H9 (cell line): ENCODE measurements around the gene DNAJC18. TPM values are rescaled to one million over a fixed set of nuclear protein-coding genes. Genes with fewer than 3 reads are reported as not detected.

Source experiments
- DNase-seq: peaks from one replicate; pipeline ENCODE4 v3.0.0-alpha.2; 2017
- H2AFZ ChIP-seq: one replicate; pipeline ENCODE4 v1.6.1; 2013; ENCODE audit warnings: mild to moderate bottlenecking, low read length, control low read depth, moderate library complexity
- H2AK5ac ChIP-seq: 2 replicates; pipeline ENCODE4 v1.6.1; 2013; ENCODE audit warnings: low read length, control low read depth, mixed read lengths; ENCODE audit not compliant: insufficient read length
- H2BK120ac ChIP-seq: one replicate; pipeline ENCODE4 v1.6.1; 2013; ENCODE audit warnings: low read depth, mild to moderate bottlenecking, low read length, control low read depth, inconsistent platforms; ENCODE audit not compliant: poor library complexity, severe bottlenecking
- H2BK12ac ChIP-seq: 2 replicates; pipeline ENCODE4 v1.6.1; 2013; ENCODE audit warnings: low read length, control low read depth, mixed read lengths, low read depth; ENCODE audit not compliant: insufficient read length
- H2BK15ac ChIP-seq: 2 replicates; pipeline ENCODE4 v1.6.1; 2013; ENCODE audit warnings: low read depth, low read length, control low read depth
- H2BK20ac ChIP-seq: one replicate; pipeline ENCODE4 v1.6.1; 2013; ENCODE audit warnings: low read depth, mild to moderate bottlenecking, low read length, control low read depth, inconsistent platforms; ENCODE audit not compliant: poor library complexity, severe bottlenecking
- H2BK5ac ChIP-seq: 2 replicates; pipeline ENCODE4 v1.6.1; 2013; ENCODE audit warnings: low read length, control low read depth, mixed read lengths; ENCODE audit not compliant: insufficient read length
- H3K14ac ChIP-seq: 2 replicates; pipeline ENCODE4 v1.6.1; 2013; ENCODE audit warnings: low read length, control low read depth; ENCODE audit not compliant: insufficient read depth
- H3K18ac ChIP-seq: 2 replicates; pipeline ENCODE4 v1.6.1; 2013; ENCODE audit warnings: low read depth, mild to moderate bottlenecking, mixed read lengths, low read length, control low read depth; ENCODE audit not compliant: insufficient read length
- H3K23ac ChIP-seq: 2 replicates; pipeline ENCODE4 v1.6.1; 2013; ENCODE audit warnings: low read length, control low read depth, mixed read lengths, low read depth; ENCODE audit not compliant: insufficient read length
- H3K23me2 ChIP-seq: 2 replicates; pipeline ENCODE4 v1.6.1; 2013; ENCODE audit warnings: low read depth, mild to moderate bottlenecking, mixed read lengths, low read length, control low read depth; ENCODE audit not compliant: insufficient read length, poor library complexity, severe bottlenecking
- H3K27ac ChIP-seq: 2 replicates; pipeline ENCODE4 v1.5.1; 2013; ENCODE audit warnings: low read length, control low read depth, mixed read lengths, low read depth; ENCODE audit not compliant: insufficient read length
- H3K27me3 ChIP-seq: 2 replicates; pipeline ENCODE4 v1.6.1; 2013; ENCODE audit warnings: low read length, control low read depth, inconsistent platforms; ENCODE audit not compliant: insufficient read depth
- H3K4ac ChIP-seq: 2 replicates; pipeline ENCODE4 v1.6.1; 2013; ENCODE audit warnings: low read depth, mild to moderate bottlenecking, control low read depth, inconsistent platforms, low read length, moderate library complexity
- H3K4me1 ChIP-seq: 2 replicates; pipeline ENCODE4 v1.6.1; 2013; ENCODE audit warnings: low read length, control low read depth, inconsistent platforms; ENCODE audit not compliant: insufficient read depth
- H3K4me2 ChIP-seq: 2 replicates; pipeline ENCODE4 v1.6.1; 2013; ENCODE audit warnings: low read length, control low read depth, mixed read lengths; ENCODE audit not compliant: insufficient read length, insufficient read depth
- H3K56ac ChIP-seq: 2 replicates; pipeline ENCODE4 v1.6.1; 2013; ENCODE audit warnings: low read depth, mild to moderate bottlenecking, mixed read lengths, low read length, control low read depth; ENCODE audit not compliant: insufficient read length
- H3K79me1 ChIP-seq: 2 replicates; pipeline ENCODE4 v1.6.1; 2013; ENCODE audit warnings: low read depth, mild to moderate bottlenecking, moderate library complexity, low read length, control low read depth, inconsistent platforms; ENCODE audit not compliant: insufficient read depth, poor library complexity, severe bottlenecking
- H3K79me2 ChIP-seq: 2 replicates; pipeline ENCODE4 v1.6.1; 2013; ENCODE audit warnings: low read length, control low read depth, inconsistent platforms; ENCODE audit not compliant: insufficient read depth
- H3K9ac ChIP-seq: 2 replicates; pipeline ENCODE4 v1.6.1; 2013; ENCODE audit warnings: low read length, control low read depth, mixed read lengths; ENCODE audit not compliant: insufficient read length; ENCODE audit errors: extremely low read depth
- H3K9me3 ChIP-seq: one replicate; pipeline ENCODE4 v1.6.1; 2013; ENCODE audit warnings: low read depth, low read length, inconsistent platforms; ENCODE audit not compliant: control insufficient read depth
- H3T11ph ChIP-seq: one replicate; pipeline ENCODE4 v1.6.1; 2013; ENCODE audit warnings: mild to moderate bottlenecking, low read length, control low read depth, inconsistent platforms
- H4K20me1 ChIP-seq: one replicate; pipeline ENCODE4 v1.6.1; 2013; ENCODE audit not compliant: control insufficient read depth, insufficient read length, insufficient read depth
- H4K5ac ChIP-seq: 2 replicates; pipeline ENCODE4 v1.6.1; 2013; ENCODE audit warnings: low read depth, mild to moderate bottlenecking, mixed read lengths, low read length, control low read depth; ENCODE audit not compliant: insufficient read length
- H4K8ac ChIP-seq: replicated peaks from 2 replicates; pipeline ENCODE4 v1.6.1; 2013; ENCODE audit warnings: low read length, control low read depth, mixed read lengths, low read depth; ENCODE audit not compliant: insufficient read length
- H4K91ac ChIP-seq: 2 replicates; pipeline ENCODE4 v1.6.1; 2013; ENCODE audit warnings: low read depth, mild to moderate bottlenecking, moderate library complexity, mixed read lengths, low read length, control low read depth; ENCODE audit not compliant: insufficient read length
- H3K27ac Mint-ChIP-seq, 3 experiments: 2 replicates in 2 of 3; 3 replicates in 1 of 3; pipeline ENCODE4 v1.8.0; 2020 to 2021; ENCODE audit warnings: mixed read lengths in 3 of 3, mild to moderate bottlenecking in 1 of 3, moderate library complexity in 1 of 3
- H3K27me3 Mint-ChIP-seq: 2 replicates; pipeline ENCODE4 v1.8.0; 2021; ENCODE audit warnings: low read depth, mild to moderate bottlenecking, moderate library complexity, mixed read lengths
- H3K36me3 Mint-ChIP-seq, 3 experiments: 2 replicates in 2 of 3; 3 replicates in 1 of 3; pipeline ENCODE4 v1.8.0; 2020 to 2021; ENCODE audit warnings: low read depth in 3 of 3, mixed read lengths in 3 of 3; ENCODE audit not compliant: insufficient read depth in 1 of 3
- H3K4me1 Mint-ChIP-seq, 2 experiments: 2 replicates each; pipeline ENCODE4 v1.8.0; 2020; ENCODE audit warnings: mixed read lengths in 2 of 2
- H3K4me3 Mint-ChIP-seq, 2 experiments: 2 replicates in 1 of 2; 3 replicates in 1 of 2; pipeline ENCODE4 v1.8.0; 2020 to 2021; ENCODE audit warnings: mild to moderate bottlenecking in 2 of 2, mixed read lengths in 2 of 2, moderate library complexity in 1 of 2
- H3K9me3 Mint-ChIP-seq, 2 experiments: 2 replicates in 1 of 2; 3 replicates in 1 of 2; pipeline ENCODE4 v1.8.0; 2020; ENCODE audit warnings: mild to moderate bottlenecking in 2 of 2, mixed read lengths in 2 of 2, moderate library complexity in 1 of 2
- WGBS: extraction: QIAGEN DNeasy Blood & Tissue Kit; methylation state at CpG from one replicate; pipeline ENCODE4 v1.1.7; 2013; ENCODE audit warnings: missing lambda C conversion rate, low lambda C conversion rate, mixed read lengths; ENCODE audit not compliant: insufficient read length; ENCODE audit errors: extremely low coverage; 5-methylcytosine and 5-hydroxymethylcytosine counted together
- total RNA-seq: library from RNA; stranded (reverse); gene quantifications from 2 replicates; pipeline ENCODE4 v1.2.1, GENCODE V29; 2021
- TF ChIP-seq, protein P1 (sequence below): fragments of 200-600 bp; sonication (generic); conservative IDR thresholded peaks from 3 replicates; pipeline ENCODE4 v1.8.0; 2021; ENCODE audit warnings: antibody characterized with exemption, mild to moderate bottlenecking

The DNAJC18 gene
- total RNA-seq, 1 experiment from 2014 or later: 26.5 TPM

DNA sequence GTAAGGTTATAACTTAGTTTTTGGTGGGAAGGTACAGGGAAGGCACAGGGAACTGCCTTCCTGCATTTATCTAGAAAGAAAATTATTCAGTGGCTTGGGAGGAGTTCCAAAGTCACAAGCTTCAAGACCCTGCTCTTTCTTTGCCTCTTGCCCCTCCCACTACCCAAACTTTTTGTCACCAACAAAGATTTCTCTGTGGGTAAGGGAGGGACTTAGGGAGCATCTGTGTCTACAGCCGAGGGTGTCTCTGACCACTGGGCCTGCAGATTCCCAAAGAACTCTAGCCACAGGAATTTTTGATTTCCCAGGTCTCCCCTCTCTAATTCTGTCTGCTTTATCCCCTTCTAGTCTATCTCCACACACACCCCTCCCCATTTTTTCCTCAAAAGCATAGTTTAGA, 21.1 kb upstream of the DNAJC18 start:
- WGBS: no CpG with 5 or more reads among the region's 1 CpG
- H2BK15ac ChIP-seq: no peak overlapping the region
- no peak overlapping the region for H3K14ac ChIP-seq
- H3K27ac Mint-ChIP-seq: no peak overlapping the region; a peak in 1 of 7 replicates
- H3K27ac ChIP-seq: no peak overlapping the region
- H3K79me2 ChIP-seq: no peaks in the 10 kb centered on the region
- H3K9me3 Mint-ChIP-seq: no peaks in the 10 kb centered on the region; a peak in 1 of 5 replicates
- no peak overlapping the region for H2BK12ac ChIP-seq
- H3K4me1 ChIP-seq: peaks cover 18% of the 10 kb centered on the region; the same call in 1 of the 2 replicates
- TF ChIP-seq, protein P1, sequence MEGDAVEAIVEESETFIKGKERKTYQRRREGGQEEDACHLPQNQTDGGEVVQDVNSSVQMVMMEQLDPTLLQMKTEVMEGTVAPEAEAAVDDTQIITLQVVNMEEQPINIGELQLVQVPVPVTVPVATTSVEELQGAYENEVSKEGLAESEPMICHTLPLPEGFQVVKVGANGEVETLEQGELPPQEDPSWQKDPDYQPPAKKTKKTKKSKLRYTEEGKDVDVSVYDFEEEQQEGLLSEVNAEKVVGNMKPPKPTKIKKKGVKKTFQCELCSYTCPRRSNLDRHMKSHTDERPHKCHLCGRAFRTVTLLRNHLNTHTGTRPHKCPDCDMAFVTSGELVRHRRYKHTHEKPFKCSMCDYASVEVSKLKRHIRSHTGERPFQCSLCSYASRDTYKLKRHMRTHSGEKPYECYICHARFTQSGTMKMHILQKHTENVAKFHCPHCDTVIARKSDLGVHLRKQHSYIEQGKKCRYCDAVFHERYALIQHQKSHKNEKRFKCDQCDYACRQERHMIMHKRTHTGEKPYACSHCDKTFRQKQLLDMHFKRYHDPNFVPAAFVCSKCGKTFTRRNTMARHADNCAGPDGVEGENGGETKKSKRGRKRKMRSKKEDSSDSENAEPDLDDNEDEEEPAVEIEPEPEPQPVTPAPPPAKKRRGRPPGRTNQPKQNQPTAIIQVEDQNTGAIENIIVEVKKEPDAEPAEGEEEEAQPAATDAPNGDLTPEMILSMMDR: no peak
- H3K4me1 Mint-ChIP-seq: peaks cover 29 to 38% of the 10 kb centered on the region in 2 experiments
- no peaks in the 10 kb centered on the region for H3K23me2 ChIP-seq
- no peak overlapping the region for H2BK20ac ChIP-seq
- no peak overlapping the region for H3K4ac ChIP-seq
- no peak overlapping the region for H2AFZ ChIP-seq
- H2BK120ac ChIP-seq: no peak overlapping the region
- H3K27me3 Mint-ChIP-seq: no peaks in the 10 kb centered on the region; the same call in 1 of the 2 replicates
- H3K56ac ChIP-seq: no peak overlapping the region
- H3K4me2 ChIP-seq: no peak overlapping the region
- H4K5ac ChIP-seq: no peak overlapping the region
- H4K91ac ChIP-seq: no peak overlapping the region
- no peak overlapping the region for H4K8ac ChIP-seq
- H3T11ph ChIP-seq: no peak overlapping the region
- no peak overlapping the region for H2AK5ac ChIP-seq
- no peaks in the 10 kb centered on the region for H3K79me1 ChIP-seq
- H4K20me1 ChIP-seq: no peaks in the 10 kb centered on the region
- H3K36me3 Mint-ChIP-seq: no peaks in the 10 kb centered on the region
- no peak overlapping the region for H3K9ac ChIP-seq
- H3K27me3 ChIP-seq: no peaks in the 10 kb centered on the region
- no peak overlapping the region for H2BK5ac ChIP-seq
- DNase-seq: no peak
- no peaks in the 10 kb centered on the region for H3K9me3 ChIP-seq
- no peak overlapping the region for H3K23ac ChIP-seq
- no peak overlapping the region for H3K18ac ChIP-seq
- H3K4me3 Mint-ChIP-seq: no peak overlapping the region
